Endothelial cell of umbilical vein (primary cell): ENCODE data around the gene GTF3C5.

Experiments
- EZH2 ChIP-seq: IDR thresholded peaks from 2 replicates; pipeline ENCODE4 v1.6.1; 2012; ENCODE audit warnings: borderline replicate concordance, low read depth, mild to moderate bottlenecking, moderate library complexity, low read length, inconsistent platforms; ENCODE audit not compliant: severe bottlenecking
- JUN ChIP-seq: IDR thresholded peaks from 2 replicates; pipeline ENCODE4 v1.6.1; 2011; ENCODE audit warnings: borderline replicate concordance, low read depth; ENCODE audit not compliant: insufficient read length, insufficient read depth
- POLR2A ChIP-seq: IDR thresholded peaks from 2 replicates; pipeline ENCODE4 v1.6.1; 2012; ENCODE audit warnings: low read depth, mild to moderate bottlenecking, control low read depth, low read length
- POLR2AphosphoS5 ChIP-seq: IDR thresholded peaks from 2 replicates; pipeline ENCODE4 v1.6.1; 2012; ENCODE audit warnings: low read depth, mild to moderate bottlenecking, control low read depth, low read length, moderate library complexity; ENCODE audit not compliant: insufficient read depth
- TF ChIP-seq, protein P1 (sequence below), 2 donors: IDR thresholded peaks; 1 replicate in 1 of 2; 2 replicates in 1 of 2; pipeline ENCODE4 v1.5.1; 2011; ENCODE audit warnings: low read length in 2 of 2, mild to moderate bottlenecking in 2 of 2, moderate library complexity in 2 of 2, control low read depth in 1 of 2, inconsistent platforms in 1 of 2, low read depth in 1 of 2; ENCODE audit not compliant: insufficient read depth in 1 of 2; ENCODE audit errors: extremely low read depth in 1 of 2
- TF ChIP-seq, protein P2 (sequence below): IDR thresholded peaks from 2 replicates; pipeline ENCODE4 v1.6.1; 2011; ENCODE audit not compliant: insufficient read depth, insufficient read length

DNA sequence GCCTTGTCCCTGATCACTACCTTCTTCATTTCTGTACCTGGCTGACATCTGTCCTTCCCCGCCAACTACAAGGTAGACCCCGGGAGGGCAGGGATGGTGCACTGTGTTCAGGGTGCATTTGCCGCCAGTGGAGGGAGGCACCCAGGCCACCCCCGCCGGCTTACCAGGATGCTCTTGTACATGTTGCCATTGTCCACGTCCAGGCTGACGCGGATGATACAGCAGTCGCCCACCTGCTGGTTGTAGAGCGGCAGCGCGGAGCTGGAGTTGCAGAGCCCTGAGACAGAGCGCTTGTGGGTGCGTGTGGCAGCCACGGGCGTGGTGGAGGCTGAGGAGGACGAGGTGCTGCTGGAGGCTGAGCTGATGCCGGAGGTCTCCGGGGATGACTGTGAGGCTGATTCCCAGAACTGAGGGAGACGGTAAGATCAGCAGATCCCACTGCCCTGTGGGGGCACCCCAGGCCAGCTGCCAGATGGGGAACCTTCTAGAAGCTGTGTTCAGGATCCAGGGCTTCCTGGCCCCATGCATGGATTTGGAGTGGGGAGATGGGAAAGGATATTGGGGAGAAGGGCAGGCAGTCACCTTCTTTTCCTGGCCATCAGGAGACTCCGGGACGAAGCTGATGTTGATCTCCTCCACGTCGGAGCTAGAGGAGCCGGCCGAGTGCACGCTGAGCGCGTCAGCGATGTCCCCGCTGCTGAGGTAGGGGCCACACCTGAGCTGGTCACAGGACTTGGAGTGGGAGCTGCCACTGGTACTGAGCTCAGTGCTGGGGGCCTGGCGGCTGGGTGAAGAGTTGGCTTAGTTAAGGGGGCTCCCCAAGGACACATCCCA lies 70.8 kb downstream of the GTF3C5 start:
- TF ChIP-seq, protein P1, sequence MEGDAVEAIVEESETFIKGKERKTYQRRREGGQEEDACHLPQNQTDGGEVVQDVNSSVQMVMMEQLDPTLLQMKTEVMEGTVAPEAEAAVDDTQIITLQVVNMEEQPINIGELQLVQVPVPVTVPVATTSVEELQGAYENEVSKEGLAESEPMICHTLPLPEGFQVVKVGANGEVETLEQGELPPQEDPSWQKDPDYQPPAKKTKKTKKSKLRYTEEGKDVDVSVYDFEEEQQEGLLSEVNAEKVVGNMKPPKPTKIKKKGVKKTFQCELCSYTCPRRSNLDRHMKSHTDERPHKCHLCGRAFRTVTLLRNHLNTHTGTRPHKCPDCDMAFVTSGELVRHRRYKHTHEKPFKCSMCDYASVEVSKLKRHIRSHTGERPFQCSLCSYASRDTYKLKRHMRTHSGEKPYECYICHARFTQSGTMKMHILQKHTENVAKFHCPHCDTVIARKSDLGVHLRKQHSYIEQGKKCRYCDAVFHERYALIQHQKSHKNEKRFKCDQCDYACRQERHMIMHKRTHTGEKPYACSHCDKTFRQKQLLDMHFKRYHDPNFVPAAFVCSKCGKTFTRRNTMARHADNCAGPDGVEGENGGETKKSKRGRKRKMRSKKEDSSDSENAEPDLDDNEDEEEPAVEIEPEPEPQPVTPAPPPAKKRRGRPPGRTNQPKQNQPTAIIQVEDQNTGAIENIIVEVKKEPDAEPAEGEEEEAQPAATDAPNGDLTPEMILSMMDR (IDR thresholded peaks at IDR 0.05; ENCODE audit: extremely low read depth in 1 of 2, insufficient read depth in 1 of 2, low read depth in 1 of 2, low read length in 2 of 2), result no peak
- TF ChIP-seq POLR2A (no peak), EZH2 (no peak), JUN (no peak), POLR2AphosphoS5 (no peak)
- TF ChIP-seq, protein P2, sequence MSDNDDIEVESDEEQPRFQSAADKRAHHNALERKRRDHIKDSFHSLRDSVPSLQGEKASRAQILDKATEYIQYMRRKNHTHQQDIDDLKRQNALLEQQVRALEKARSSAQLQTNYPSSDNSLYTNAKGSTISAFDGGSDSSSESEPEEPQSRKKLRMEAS, result no peak
